ENCODE data around the gene CFAP61.

DNA sequence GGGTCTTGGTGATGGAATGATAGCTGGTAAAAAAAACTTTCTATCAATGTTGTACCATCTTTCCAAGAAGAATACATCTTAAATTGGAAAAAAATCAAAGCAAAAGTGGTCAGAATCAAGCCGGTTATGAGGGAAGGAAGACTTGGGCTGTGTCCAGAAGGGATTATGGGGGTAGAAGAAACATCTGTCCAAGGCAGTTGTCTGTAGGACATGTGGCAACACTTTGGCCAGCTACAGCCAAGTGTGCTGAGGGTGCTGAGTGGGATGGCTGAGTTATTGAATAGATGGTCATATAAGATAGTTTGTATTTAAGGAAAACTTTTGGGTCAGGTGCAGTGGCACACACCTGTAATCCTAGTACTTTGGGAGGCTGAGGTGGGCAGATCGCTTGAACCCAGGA lies 354.0 kb downstream of the CFAP61 start:
- TF ChIP-seq POLR2A (IDR thresholded peaks at IDR 0.05; ENCODE audit: extremely low read depth, insufficient read length) (no peak), MYC (IDR thresholded peaks at IDR 0.05; ENCODE audit: low read depth, low read length) (no peak)
- TF ChIP-seq, protein P1, sequence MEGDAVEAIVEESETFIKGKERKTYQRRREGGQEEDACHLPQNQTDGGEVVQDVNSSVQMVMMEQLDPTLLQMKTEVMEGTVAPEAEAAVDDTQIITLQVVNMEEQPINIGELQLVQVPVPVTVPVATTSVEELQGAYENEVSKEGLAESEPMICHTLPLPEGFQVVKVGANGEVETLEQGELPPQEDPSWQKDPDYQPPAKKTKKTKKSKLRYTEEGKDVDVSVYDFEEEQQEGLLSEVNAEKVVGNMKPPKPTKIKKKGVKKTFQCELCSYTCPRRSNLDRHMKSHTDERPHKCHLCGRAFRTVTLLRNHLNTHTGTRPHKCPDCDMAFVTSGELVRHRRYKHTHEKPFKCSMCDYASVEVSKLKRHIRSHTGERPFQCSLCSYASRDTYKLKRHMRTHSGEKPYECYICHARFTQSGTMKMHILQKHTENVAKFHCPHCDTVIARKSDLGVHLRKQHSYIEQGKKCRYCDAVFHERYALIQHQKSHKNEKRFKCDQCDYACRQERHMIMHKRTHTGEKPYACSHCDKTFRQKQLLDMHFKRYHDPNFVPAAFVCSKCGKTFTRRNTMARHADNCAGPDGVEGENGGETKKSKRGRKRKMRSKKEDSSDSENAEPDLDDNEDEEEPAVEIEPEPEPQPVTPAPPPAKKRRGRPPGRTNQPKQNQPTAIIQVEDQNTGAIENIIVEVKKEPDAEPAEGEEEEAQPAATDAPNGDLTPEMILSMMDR (IDR thresholded peaks at IDR 0.05; ENCODE audit: low read depth, low read length) = no peak

Measured in NB4 (cell line).